ENCODE measurements around the gene TUBGCP2. TPM values are rescaled to one million over a fixed set of nuclear protein-coding genes. Genes with fewer than 3 reads are reported as not detected.
A peak's percentile ranks its signal among the peaks of the same experiment; 100 is the strongest.

Gene TUBGCP2
- total RNA-seq, 4 donors from 2014 or later, result 37.5 to 68.3 (median 47.6) TPM

DNA sequence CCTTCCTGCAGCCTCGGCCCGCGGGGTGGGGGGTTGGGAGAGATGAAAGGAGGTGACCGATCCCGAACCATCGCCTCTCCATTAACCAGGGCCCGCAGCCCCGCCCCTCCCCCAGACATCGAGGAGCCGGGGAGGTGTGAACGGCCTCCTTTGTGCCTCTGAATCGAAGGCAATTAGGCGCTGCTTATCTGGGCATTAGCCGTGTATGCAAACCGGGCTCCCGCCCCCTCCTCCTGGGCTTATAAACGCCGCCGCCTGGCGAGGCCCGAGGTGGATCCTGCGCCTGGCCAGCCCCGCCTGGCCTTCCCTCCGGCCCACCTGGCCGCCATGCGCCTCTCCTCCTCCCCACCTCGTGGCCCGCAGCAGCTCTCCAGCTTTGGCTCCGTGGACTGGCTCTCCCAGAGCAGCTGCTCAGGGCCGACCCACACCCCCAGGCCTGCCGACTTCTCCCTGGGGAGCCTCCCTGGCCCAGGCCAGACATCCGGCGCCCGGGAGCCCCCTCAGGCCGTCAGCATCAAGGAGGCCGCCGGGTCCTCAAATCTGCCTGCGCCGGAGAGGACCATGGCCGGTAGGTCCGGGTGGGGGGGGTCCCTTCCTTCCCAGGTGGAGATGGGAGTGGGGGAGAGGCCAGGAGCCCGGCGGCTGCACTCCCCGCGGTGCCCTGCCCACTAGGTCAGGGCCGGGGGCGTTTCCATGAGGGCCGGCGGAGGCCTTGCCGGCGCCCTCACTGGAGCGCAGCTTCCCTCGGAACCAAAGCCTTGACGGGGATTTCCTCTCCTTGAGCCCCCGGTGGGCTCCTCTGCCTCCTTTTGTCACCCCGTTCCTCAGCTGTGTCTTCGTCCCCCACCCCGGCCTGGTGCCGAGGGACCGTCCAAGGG, 70.8 kb downstream of the TUBGCP2 start, which contains the start of gene VENTX:
Gene VENTX (plus strand): TSS at position 268 of the 878 bp plus-strand sequence. CDS start 60 bp downstream, at position 328.
- in situ Hi-C loops (cut with MboI; ENCODE audit: low pct_ligation_motif_present in 1 of 4, low pct_unique_long_range_greater_than_20kb in 1 of 4, low sequenced_read_pairs in 3 of 4), result no loop called here
- 19% methylated on average over 43 of the region's 60 CpGs; no CpG with 5 or more reads in 1 of the 2 donors for WGBS, 2 donors (ENCODE audit: low coverage in 1 of 2)
- DNase-seq, result no peak
- peaks cover 92% of the 10 kb centered on the region for H3K27me3 ChIP-seq
- H3K27ac ChIP-seq, result no peak within 1 kb of the TSS
- peak within 1 kb of the TSS in 2 of 4 donors; percentile 15 to 26 for H3K4me3 ChIP-seq
- intact Hi-C loops (cut with DNase I; ENCODE audit: low total_unique reads), result no loop called here
- no peaks in the 10 kb centered on the region for H3K36me3 ChIP-seq
- H3K9me3 ChIP-seq, result no peaks in the 10 kb centered on the region
- TF ChIP-seq POLR2AphosphoS5 (IDR thresholded peaks at IDR 0.05) (no peak), POLR2A (IDR thresholded peaks at IDR 0.05) (no peak), EP300 (IDR thresholded peaks at IDR 0.05; ENCODE audit: low read depth) (no peak)
- TF ChIP-seq, protein P1, sequence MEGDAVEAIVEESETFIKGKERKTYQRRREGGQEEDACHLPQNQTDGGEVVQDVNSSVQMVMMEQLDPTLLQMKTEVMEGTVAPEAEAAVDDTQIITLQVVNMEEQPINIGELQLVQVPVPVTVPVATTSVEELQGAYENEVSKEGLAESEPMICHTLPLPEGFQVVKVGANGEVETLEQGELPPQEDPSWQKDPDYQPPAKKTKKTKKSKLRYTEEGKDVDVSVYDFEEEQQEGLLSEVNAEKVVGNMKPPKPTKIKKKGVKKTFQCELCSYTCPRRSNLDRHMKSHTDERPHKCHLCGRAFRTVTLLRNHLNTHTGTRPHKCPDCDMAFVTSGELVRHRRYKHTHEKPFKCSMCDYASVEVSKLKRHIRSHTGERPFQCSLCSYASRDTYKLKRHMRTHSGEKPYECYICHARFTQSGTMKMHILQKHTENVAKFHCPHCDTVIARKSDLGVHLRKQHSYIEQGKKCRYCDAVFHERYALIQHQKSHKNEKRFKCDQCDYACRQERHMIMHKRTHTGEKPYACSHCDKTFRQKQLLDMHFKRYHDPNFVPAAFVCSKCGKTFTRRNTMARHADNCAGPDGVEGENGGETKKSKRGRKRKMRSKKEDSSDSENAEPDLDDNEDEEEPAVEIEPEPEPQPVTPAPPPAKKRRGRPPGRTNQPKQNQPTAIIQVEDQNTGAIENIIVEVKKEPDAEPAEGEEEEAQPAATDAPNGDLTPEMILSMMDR (IDR thresholded peaks at IDR 0.05), result no peak
- peaks cover 0 to 35% (median 17%) of the 10 kb centered on the region in 4 donors for H3K4me1 ChIP-seq

DNA sequence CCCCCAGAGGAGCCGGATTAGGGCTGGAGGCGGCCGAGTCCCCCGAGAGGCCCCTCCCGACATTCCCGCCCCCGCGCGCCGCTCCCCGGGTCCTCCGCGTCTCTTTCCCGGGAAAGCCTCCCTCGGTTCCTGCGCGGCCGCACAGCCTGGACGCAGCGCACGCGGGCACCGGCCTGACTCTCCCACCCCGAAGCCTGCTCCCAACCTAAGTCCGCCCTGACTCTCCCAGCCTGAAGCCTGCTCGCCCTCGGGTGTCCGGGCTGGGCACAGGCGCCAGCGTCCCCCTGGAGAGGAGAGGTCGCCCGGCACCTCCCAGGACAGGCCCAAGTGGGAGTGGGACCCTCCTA, 71.5 kb downstream of the TUBGCP2 start:
- H3K4me1 ChIP-seq, result peaks cover 0 to 35% (median 17%) of the 10 kb centered on the region in 4 donors
- no peaks in the 10 kb centered on the region for H3K36me3 ChIP-seq
- H3K27ac ChIP-seq, result no peak overlapping the region
- peak overlapping the region in 1 of 4 donors; percentile 26 for H3K4me3 ChIP-seq
- no peak for DNase-seq
- in situ Hi-C loops (cut with MboI; ENCODE audit: low pct_ligation_motif_present in 1 of 4, low pct_unique_long_range_greater_than_20kb in 1 of 4, low sequenced_read_pairs in 3 of 4) (no loop called here), intact Hi-C loops (cut with DNase I; ENCODE audit: low total_unique reads) (no loop called here)
- H3K9me3 ChIP-seq, result no peaks in the 10 kb centered on the region
- TF ChIP-seq, protein P1 (IDR thresholded peaks at IDR 0.05), result no peak
- TF ChIP-seq POLR2A (IDR thresholded peaks at IDR 0.05), result no peak
- TF ChIP-seq EP300 (IDR thresholded peaks at IDR 0.05; ENCODE audit: low read depth), result no peak
- TF ChIP-seq POLR2AphosphoS5 (IDR thresholded peaks at IDR 0.05), result no peak
- 25% methylated on average over 13 of the region's 32 CpGs; no CpG with 5 or more reads in 1 of the 2 donors for whole genome bisulfite sequencing, 2 donors (ENCODE audit: low coverage in 1 of 2)
- H3K27me3 ChIP-seq, result peaks cover 93% of the 10 kb centered on the region

DNA sequence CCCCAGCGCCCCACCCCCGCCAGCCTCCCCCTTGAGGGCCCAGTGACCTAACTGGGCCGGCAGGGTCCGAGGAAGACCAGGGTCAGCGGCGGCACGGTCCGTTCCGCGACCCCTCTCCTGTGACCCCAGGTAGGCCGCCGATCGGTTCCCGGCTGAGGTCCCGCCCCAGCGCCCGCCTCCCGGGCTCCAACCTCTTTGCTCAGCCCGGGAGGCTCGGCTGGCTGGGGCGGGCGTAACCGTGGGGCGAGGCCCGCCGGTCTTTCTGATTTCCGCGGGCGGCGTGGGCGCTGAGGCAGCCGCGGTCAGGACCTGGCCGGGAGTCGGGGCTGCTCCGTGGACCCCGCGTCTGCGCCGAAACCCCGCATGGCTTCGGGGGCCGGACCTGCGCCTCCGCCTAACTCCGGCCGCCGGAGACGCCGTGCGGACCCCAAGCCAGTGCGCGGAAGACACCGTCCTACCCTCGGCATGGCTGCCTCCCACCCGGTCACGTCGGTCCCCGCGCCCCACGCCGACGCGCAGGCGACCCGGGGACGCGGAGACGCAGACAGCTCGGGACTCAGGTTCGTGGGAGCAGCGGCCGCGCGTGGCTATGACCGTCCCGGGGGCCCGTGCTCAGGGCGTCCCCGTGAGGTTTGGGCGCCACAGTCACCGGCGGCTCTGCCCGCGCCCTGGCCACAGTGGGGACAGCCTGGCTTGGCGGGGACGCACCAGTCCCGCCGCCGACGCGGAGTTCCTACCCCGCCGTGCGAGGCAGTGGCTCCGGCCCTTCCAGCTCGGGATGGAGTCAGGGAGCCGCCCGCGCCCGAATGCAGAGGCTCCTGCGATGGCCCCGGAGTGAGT, 72.1 kb downstream of the TUBGCP2 start:
- TF ChIP-seq EP300 (IDR thresholded peaks at IDR 0.05; ENCODE audit: low read depth) (no peak), POLR2A (IDR thresholded peaks at IDR 0.05) (no peak), POLR2AphosphoS5 (IDR thresholded peaks at IDR 0.05) (no peak)
- TF ChIP-seq, protein P1 (IDR thresholded peaks at IDR 0.05), result no peak
- Histone ChIP-seq H3K4me3 (peak overlapping the region in 2 of 4 donors; percentile 15 to 26), H3K9me3 (no peaks in the 10 kb centered on the region), H3K27me3 (peaks cover 93% of the 10 kb centered on the region), H3K36me3 (no peaks in the 10 kb centered on the region), H3K27ac (no peak overlapping the region), H3K4me1 (peaks cover 0 to 35% (median 15%) of the 10 kb centered on the region in 4 donors)
- WGBS, 2 donors (ENCODE audit: low coverage in 1 of 2), result 14% methylated on average over 64 of the region's 103 CpGs; no CpG with 5 or more reads in 1 of the 2 donors
- no peak for DNase-seq
- intact Hi-C loops (cut with DNase I; ENCODE audit: low total_unique reads) (no loop called here), in situ Hi-C loops (cut with MboI; ENCODE audit: low pct_ligation_motif_present in 1 of 4, low pct_unique_long_range_greater_than_20kb in 1 of 4, low sequenced_read_pairs in 3 of 4) (no loop called here)

DNA sequence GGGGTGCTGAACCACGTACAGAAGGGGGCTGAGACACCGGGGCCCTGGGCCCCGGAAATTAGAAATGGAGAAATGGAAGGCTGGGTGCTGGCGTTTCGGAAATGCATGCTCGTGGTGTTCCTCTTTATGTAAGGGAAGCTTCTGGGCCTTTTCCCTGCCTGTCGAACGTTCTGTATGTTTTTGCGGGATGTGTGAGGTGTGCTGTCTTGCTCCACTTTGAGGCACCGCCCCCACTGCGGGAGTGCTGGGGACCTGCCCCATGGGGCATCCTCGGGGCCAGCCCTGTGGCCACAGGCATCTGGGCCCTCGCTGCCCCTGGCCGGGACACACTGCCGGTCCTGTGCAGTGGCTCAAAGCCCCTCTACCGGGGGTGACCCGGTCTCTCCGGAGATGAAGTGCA, 72.7 kb downstream of the TUBGCP2 start:
- in situ Hi-C loops (cut with MboI; ENCODE audit: low pct_ligation_motif_present in 1 of 4, low pct_unique_long_range_greater_than_20kb in 1 of 4, low sequenced_read_pairs in 3 of 4), result no loop called here
- Histone ChIP-seq H3K4me1 (peaks cover 0 to 30% (median 13%) of the 10 kb centered on the region in 4 donors), H3K27me3 (peaks cover 93% of the 10 kb centered on the region), H3K36me3 (no peaks in the 10 kb centered on the region), H3K27ac (no peak overlapping the region), H3K9me3 (no peaks in the 10 kb centered on the region), H3K4me3 (peak overlapping the region in 2 of 4 donors; percentile 15 to 26)
- no peak for DNase-seq
- no peak for TF ChIP-seq EP300 (IDR thresholded peaks at IDR 0.05; ENCODE audit: low read depth)
- no peak for TF ChIP-seq POLR2A (IDR thresholded peaks at IDR 0.05)
- TF ChIP-seq, protein P1 (IDR thresholded peaks at IDR 0.05), result no peak
- no peak for TF ChIP-seq POLR2AphosphoS5 (IDR thresholded peaks at IDR 0.05)
- intact Hi-C loops (cut with DNase I; ENCODE audit: low total_unique reads), result no loop called here
- WGBS, 2 donors (ENCODE audit: low coverage in 1 of 2), result 6% methylated on average over 18 of the region's 18 CpGs; no CpG with 5 or more reads in 1 of the 2 donors
